DND-41 (cell line): ENCODE measurements around the gene GRM6.

Experiments
- ATAC-seq: fragments of 200-7000 bp; cut with Tn5 transposase; 3 replicates; pipeline ENCODE4 v1.9.1; 2021; ENCODE audit warnings: low read depth; ENCODE audit not compliant: insufficient read depth
- DNase-seq: peaks from one replicate; pipeline ENCODE4 v3.0.0-alpha.2; 2020
- H2AFZ ChIP-seq: 2 replicates; pipeline ENCODE4 v1.6.0; 2012; ENCODE audit warnings: low read depth, low read length
- H3K27ac ChIP-seq: 2 replicates; pipeline ENCODE4 v1.5.1; 2012; ENCODE audit warnings: low read length, inconsistent platforms
- H3K27me3 ChIP-seq: fragments of 200-600 bp; sonication (generic); 2 replicates; pipeline ENCODE4 v1.6.0; 2012; ENCODE audit warnings: low read length, mild to moderate bottlenecking, inconsistent platforms; ENCODE audit not compliant: insufficient read depth, poor library complexity
- H3K36me3 ChIP-seq: 2 replicates; pipeline ENCODE4 v1.5.1; 2012; ENCODE audit warnings: low read length, inconsistent platforms; ENCODE audit not compliant: insufficient read depth
- H3K4me1 ChIP-seq: 2 replicates; pipeline ENCODE4 v1.5.1; 2012; ENCODE audit warnings: mild to moderate bottlenecking, low read length; ENCODE audit not compliant: insufficient read depth
- H3K4me2 ChIP-seq: 2 replicates; pipeline ENCODE4 v1.6.0; 2012; ENCODE audit warnings: mild to moderate bottlenecking, moderate library complexity, low read length, inconsistent platforms; ENCODE audit not compliant: insufficient read depth
- H3K4me3 ChIP-seq, 2 experiments: fragments of 200-600 bp in 1 of 2; shearing (Covaris generic) in 1 of 2; 2 replicates each; pipeline ENCODE4 v1.5.1; 2012 to 2016; ENCODE audit warnings: inconsistent platforms in 2 of 2, low read length in 2 of 2, mild to moderate bottlenecking in 2 of 2, low read depth in 1 of 2, moderate library complexity in 1 of 2
- H3K79me2 ChIP-seq: 2 replicates; pipeline ENCODE4 v1.6.0; 2012; ENCODE audit warnings: low read length, inconsistent platforms; ENCODE audit not compliant: insufficient read depth
- H3K9ac ChIP-seq: 2 replicates; pipeline ENCODE4 v1.6.0; 2012; ENCODE audit warnings: low read depth, mild to moderate bottlenecking, inconsistent platforms, low read length, moderate library complexity
- H3K9me3 ChIP-seq: 2 replicates; pipeline ENCODE4 v1.5.1; 2012; ENCODE audit warnings: low read length, moderate library complexity, mild to moderate bottlenecking, inconsistent platforms; ENCODE audit not compliant: insufficient read depth, severe bottlenecking
- H4K20me1 ChIP-seq: 2 replicates; pipeline ENCODE4 v1.6.0; 2012; ENCODE audit warnings: low read length; ENCODE audit not compliant: insufficient read depth
- EZH2 ChIP-seq: IDR thresholded peaks from 3 replicates; pipeline ENCODE4 v1.6.1; 2012; ENCODE audit warnings: borderline replicate concordance, low read depth, mild to moderate bottlenecking, moderate library complexity, low read length, inconsistent platforms; ENCODE audit not compliant: severe bottlenecking
- TF ChIP-seq, protein P1 (sequence below): IDR thresholded peaks from 2 replicates; pipeline ENCODE4 v1.5.1; 2012; ENCODE audit warnings: borderline replicate concordance, low read length, moderate library complexity, mild to moderate bottlenecking; ENCODE audit not compliant: poor library complexity, severe bottlenecking; ENCODE audit errors: extremely low read depth

GRM6 gene

DNA sequence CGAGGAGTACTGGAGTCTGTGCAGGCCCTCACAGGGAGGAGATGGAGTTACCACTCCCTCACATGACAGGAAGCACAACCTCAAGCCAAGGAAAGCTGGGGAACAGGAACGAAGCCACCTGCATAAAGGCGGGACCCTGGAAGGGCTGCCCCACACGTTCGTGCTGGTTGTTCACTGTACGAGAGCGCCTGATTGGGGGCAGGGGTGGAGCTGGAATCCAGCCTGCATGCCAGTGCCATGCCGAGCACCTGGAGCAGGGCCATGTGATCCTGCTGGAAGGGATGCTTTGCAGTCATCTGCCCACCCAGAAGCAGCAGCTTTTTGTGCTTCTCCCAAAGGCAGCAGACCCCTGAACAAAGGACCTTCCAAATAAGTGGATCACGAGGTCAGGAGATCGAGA lies 11.4 kb downstream of the GRM6 start:
- no peak overlapping the region for H3K4me3 ChIP-seq
- H3K36me3 ChIP-seq = no peaks in the 10 kb centered on the region
- TF ChIP-seq, protein P1, sequence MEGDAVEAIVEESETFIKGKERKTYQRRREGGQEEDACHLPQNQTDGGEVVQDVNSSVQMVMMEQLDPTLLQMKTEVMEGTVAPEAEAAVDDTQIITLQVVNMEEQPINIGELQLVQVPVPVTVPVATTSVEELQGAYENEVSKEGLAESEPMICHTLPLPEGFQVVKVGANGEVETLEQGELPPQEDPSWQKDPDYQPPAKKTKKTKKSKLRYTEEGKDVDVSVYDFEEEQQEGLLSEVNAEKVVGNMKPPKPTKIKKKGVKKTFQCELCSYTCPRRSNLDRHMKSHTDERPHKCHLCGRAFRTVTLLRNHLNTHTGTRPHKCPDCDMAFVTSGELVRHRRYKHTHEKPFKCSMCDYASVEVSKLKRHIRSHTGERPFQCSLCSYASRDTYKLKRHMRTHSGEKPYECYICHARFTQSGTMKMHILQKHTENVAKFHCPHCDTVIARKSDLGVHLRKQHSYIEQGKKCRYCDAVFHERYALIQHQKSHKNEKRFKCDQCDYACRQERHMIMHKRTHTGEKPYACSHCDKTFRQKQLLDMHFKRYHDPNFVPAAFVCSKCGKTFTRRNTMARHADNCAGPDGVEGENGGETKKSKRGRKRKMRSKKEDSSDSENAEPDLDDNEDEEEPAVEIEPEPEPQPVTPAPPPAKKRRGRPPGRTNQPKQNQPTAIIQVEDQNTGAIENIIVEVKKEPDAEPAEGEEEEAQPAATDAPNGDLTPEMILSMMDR = no peak
- no peak for TF ChIP-seq EZH2
- H4K20me1 ChIP-seq = no peaks in the 10 kb centered on the region
- H3K9ac ChIP-seq = no peak overlapping the region
- H3K4me1 ChIP-seq = no peaks in the 10 kb centered on the region
- no peak overlapping the region for H2AFZ ChIP-seq
- peaks cover 2% of the 10 kb centered on the region for H3K9me3 ChIP-seq
- ATAC-seq (no peak), DNase-seq (no peak)
- no peak overlapping the region for H3K4me2 ChIP-seq
- no peaks in the 10 kb centered on the region for H3K27me3 ChIP-seq
- H3K79me2 ChIP-seq = no peaks in the 10 kb centered on the region
- no peak overlapping the region for H3K27ac ChIP-seq

DNA sequence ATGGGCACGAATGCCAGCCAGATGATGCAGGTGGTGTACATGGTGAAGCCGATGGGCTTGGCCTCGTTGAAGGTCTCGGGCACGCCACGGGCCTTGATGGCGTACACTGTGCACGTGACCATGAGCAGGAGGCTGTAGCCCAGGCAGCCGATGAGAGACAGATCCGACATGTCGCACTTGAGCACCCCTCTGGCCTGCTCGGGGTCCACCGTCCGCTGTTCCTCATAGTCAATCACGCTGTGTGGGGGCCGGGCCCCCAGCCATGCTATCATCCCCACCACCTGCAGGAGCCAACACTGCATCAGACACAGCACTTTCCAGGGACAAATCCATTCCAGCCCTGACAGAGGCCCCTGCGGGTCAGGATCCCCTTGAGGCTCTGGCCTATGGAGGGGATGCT lies 12.2 kb downstream of the GRM6 start:
- Histone ChIP-seq H3K4me3 (no peak overlapping the region), H4K20me1 (no peaks in the 10 kb centered on the region), H3K9me3 (peaks cover 2% of the 10 kb centered on the region), H2AFZ (no peak overlapping the region), H3K27me3 (no peaks in the 10 kb centered on the region), H3K79me2 (no peaks in the 10 kb centered on the region), H3K4me1 (no peaks in the 10 kb centered on the region), H3K36me3 (no peaks in the 10 kb centered on the region), H3K9ac (no peak overlapping the region), H3K27ac (no peak overlapping the region), H3K4me2 (no peak overlapping the region)
- TF ChIP-seq EZH2 = no peak
- TF ChIP-seq, protein P1 = no peak
- ATAC-seq (no peak), DNase-seq (no peak)

DNA sequence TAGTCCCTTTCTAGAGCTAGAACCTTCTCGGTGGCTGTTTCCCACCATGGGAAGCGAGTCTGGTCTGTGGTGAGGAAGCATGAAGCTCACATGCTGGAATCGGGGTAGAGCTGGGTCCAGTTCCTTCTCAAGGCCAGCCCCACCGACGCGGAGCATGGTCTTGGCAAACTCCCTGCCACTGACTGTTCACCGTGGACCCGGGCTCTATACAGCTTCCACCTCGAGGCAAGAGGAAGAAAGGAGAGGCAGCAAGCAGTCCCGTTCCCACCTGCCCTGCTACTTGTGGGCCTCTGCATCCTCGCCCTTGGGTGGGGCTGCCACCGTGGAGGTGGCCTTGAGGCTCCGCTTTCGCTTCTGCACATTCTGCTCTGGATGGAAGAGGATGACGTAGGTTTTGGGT lies 13.7 kb downstream of the GRM6 start:
- Histone ChIP-seq H2AFZ (no peak overlapping the region), H3K79me2 (no peaks in the 10 kb centered on the region), H3K9me3 (peaks cover 2% of the 10 kb centered on the region), H3K4me3 (no peak overlapping the region), H3K27ac (no peak overlapping the region), H3K4me2 (no peak overlapping the region), H4K20me1 (no peaks in the 10 kb centered on the region), H3K9ac (no peak overlapping the region), H3K36me3 (no peaks in the 10 kb centered on the region), H3K27me3 (no peaks in the 10 kb centered on the region), H3K4me1 (no peaks in the 10 kb centered on the region)
- DNase-seq (no peak), ATAC-seq (no peak)
- TF ChIP-seq EZH2 = no peak
- TF ChIP-seq, protein P1 = no peak

DNA sequence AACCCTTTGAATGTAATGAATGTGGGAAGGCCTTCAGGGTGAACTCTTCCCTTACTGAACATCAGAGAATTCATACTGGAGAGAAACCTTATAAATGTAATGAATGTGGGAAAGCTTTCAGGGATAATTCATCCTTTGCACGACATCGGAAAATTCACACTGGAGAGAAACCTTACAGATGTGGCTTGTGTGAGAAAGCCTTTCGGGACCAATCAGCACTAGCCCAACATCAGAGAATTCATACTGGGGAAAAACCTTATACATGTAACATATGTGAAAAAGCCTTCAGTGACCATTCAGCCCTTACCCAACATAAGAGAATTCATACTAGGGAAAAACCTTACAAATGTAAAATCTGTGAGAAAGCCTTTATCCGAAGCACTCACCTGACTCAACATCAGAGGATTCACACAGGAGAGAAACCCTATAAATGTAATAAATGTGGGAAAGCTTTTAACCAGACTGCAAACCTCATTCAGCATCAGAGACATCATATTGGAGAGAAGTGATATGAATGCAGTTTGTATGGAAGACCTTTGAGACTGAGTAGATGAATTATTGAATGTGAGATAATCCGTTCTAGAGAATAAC lies 29.6 kb downstream of the GRM6 start:
- no peak for DNase-seq
- H3K9me3 ChIP-seq = peaks cover 18% of the 10 kb centered on the region
- no peak overlapping the region for H3K4me2 ChIP-seq
- H3K9ac ChIP-seq = no peak overlapping the region
- H2AFZ ChIP-seq = no peak overlapping the region
- H3K27ac ChIP-seq = no peak overlapping the region
- no peaks in the 10 kb centered on the region for H3K4me1 ChIP-seq
- no peaks in the 10 kb centered on the region for H3K27me3 ChIP-seq
- TF ChIP-seq, protein P1 = no peak
- TF ChIP-seq EZH2 = no peak
- no peaks in the 10 kb centered on the region for H3K79me2 ChIP-seq
- no peaks in the 10 kb centered on the region for H3K36me3 ChIP-seq
- no peak overlapping the region for H3K4me3 ChIP-seq
- no peaks in the 10 kb centered on the region for H4K20me1 ChIP-seq
- ATAC-seq = no peak
